MCF 10A (cell line): ENCODE results near the gene TKFC. TPM values are rescaled to one million over a fixed set of nuclear protein-coding genes. Genes with fewer than 3 reads are reported as not detected.

Source experiments
- BruUV-seq: library from RNA; stranded (reverse); fragments of 400-500 nt; replicated peaks from 2 replicates; lab custom pipeline; 2021; lab: Mats Ljungman, UMichigan
- CTCF ChIA-PET: fragments of 300-600 bp; sonication (Branson Sonifier 250); formaldehyde crosslinking; extraction: SDS; loops from one replicate; lab custom pipeline; 2021; ENCODE audit warnings: antibody characterized with exemption, inconsistent platforms; lab: Yijun Ruan, JAX
- POLR2A ChIA-PET: fragments of 300-600, 350-650 bp; sonication (Branson Sonifier 250); formaldehyde crosslinking; extraction: SDS; loops from one replicate; lab custom pipeline; 2020; ENCODE audit warnings: antibody characterized with exemption, inconsistent platforms; lab: Yijun Ruan, JAX
- DNase-seq: peaks from one replicate; pipeline ENCODE4 v3.0.0-alpha.2; 2018; ENCODE audit not compliant: unreplicated experiment
- H3K27ac Mint-ChIP-seq: one replicate; pipeline ENCODE4 v1.8.0; 2022; ENCODE audit warnings: mild to moderate bottlenecking, low read depth, mixed read lengths; ENCODE audit not compliant: unreplicated experiment
- H3K27me3 Mint-ChIP-seq: one replicate; pipeline ENCODE4 v1.8.0; 2022; ENCODE audit warnings: mixed read lengths; ENCODE audit not compliant: insufficient read depth, unreplicated experiment
- H3K36me3 Mint-ChIP-seq: one replicate; pipeline ENCODE4 v1.8.0; 2022; ENCODE audit warnings: mild to moderate bottlenecking, moderate library complexity, mixed read lengths; ENCODE audit not compliant: insufficient read depth, unreplicated experiment
- H3K4me1 Mint-ChIP-seq: one replicate; pipeline ENCODE4 v1.8.0; 2022; ENCODE audit warnings: mixed read lengths; ENCODE audit not compliant: insufficient read depth, unreplicated experiment
- H3K4me3 Mint-ChIP-seq: one replicate; pipeline ENCODE4 v1.8.0; 2022; ENCODE audit warnings: mild to moderate bottlenecking, moderate library complexity, mixed read lengths; ENCODE audit not compliant: unreplicated experiment
- H3K9me3 Mint-ChIP-seq: one replicate; pipeline ENCODE4 v1.8.0; 2022; ENCODE audit warnings: mixed read lengths; ENCODE audit not compliant: unreplicated experiment
- CTCF ChIP-seq: fragments of 200-600 bp; IDR thresholded peaks from one replicate; pipeline ENCODE4 v1.8.0; 2022; ENCODE audit warnings: antibody characterized with exemption, mild to moderate bottlenecking; ENCODE audit not compliant: unreplicated experiment
- intact Hi-C: fragments of 100-400 bp; cut with micrococcal nuclease; formaldehyde crosslinking; loops from 2 replicates; pipeline ENCODE4 v1.14.1; 2022
- total RNA-seq: library from RNA; stranded (reverse); gene quantifications from 2 replicates; pipeline ENCODE4 v1.2.3, GENCODE V29; 2022

TKFC gene
- total RNA-seq, 1 experiment from 2014 or later = 93.7 TPM

- Mint-ChIP-seq H3K27me3 (no peaks in the 10 kb centered on the region), H3K36me3 (peaks cover 53% of the 10 kb centered on the region), H3K27ac (no peak overlapping the region), H3K4me3 (no peak overlapping the region), H3K4me1 (no peaks in the 10 kb centered on the region), H3K9me3 (no peaks in the 10 kb centered on the region)
- intact Hi-C loops = no loop called here
- no peak for TF ChIP-seq CTCF
- CTCF ChIA-PET = interaction anchor here (0.8 to 4.1 kb wide), 4 partner anchors 11 to 38 kb away, joined by 3 to 33 read pairs (median 14); no protein-coding TSS in a partner anchor
- POLR2A ChIA-PET = interaction anchor here (0.8 to 6.7 kb wide), 6 partner anchors 11 to 87 kb away, joined by 3 to 72 read pairs (median 4); partner anchors contain the start of genes CYB561A3 and TMEM138
- DNase-seq = no peak
- no TSS peak for BruUV-seq
Measured at GRCh38 chr11:61347916-61348461, 15.0 kb downstream of the TKFC start.

- ChIA-PET CTCF (interaction anchor here (0.6 to 4.1 kb wide), 5 partner anchors 9 to 51 kb away, joined by 3 to 33 read pairs (median 4); no protein-coding TSS in a partner anchor), POLR2A (interaction anchor here (1.5 to 6.7 kb wide), 3 partner anchors 13 to 43 kb away, joined by 3 to 72 read pairs (median 9); partner anchors contain the start of genes CYB561A3, TMEM138 and TMEM216)
- H3K4me3 Mint-ChIP-seq = no peak overlapping the region
- DNase-seq = peak; percentile 38
- peaks cover 52% of the 10 kb centered on the region for H3K36me3 Mint-ChIP-seq
- no peaks in the 10 kb centered on the region for H3K9me3 Mint-ChIP-seq
- no peaks in the 10 kb centered on the region for H3K4me1 Mint-ChIP-seq
- TF ChIP-seq CTCF = no peak
- H3K27me3 Mint-ChIP-seq = no peaks in the 10 kb centered on the region
- BruUV-seq = no TSS peak
- intact Hi-C loops = no loop called here
- H3K27ac Mint-ChIP-seq = no peak overlapping the region
Measured at GRCh38 chr11:61349189-61349751, 16.2 kb downstream of the TKFC start.

DNA sequence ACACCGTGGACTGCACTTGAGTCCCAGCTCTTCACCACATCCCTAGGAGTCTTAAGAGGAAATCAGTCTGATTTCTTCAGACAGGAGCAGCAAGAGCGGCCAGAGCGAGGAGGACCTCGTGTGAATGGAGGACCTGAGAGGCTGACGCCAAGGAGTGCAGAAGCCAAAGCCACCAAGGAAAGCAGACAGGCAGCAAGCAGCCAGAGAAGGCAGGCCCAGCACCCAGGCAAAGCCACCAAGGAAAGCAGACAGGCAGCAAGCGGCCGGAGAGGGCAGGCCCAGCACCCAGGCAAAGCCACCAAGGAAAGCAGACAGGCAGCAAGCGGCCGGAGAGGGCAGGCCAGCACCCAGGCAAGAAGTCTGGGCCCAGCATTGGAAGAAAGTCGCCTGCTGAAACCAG lies 16.9 kb downstream of the TKFC start:
- no peak for TF ChIP-seq CTCF
- Mint-ChIP-seq H3K9me3 (no peaks in the 10 kb centered on the region), H3K4me1 (no peaks in the 10 kb centered on the region), H3K36me3 (peaks cover 50% of the 10 kb centered on the region), H3K4me3 (no peak overlapping the region), H3K27ac (peak overlapping the region; percentile 57), H3K27me3 (no peaks in the 10 kb centered on the region)
- DNase-seq = no peak
- POLR2A ChIA-PET = interaction anchor here (1.5 to 6.7 kb wide), 2 partner anchors 12 to 42 kb away, joined by 3 to 72 read pairs; partner anchors contain the start of genes CYB561A3, TMEM138 and TMEM216
- intact Hi-C loops = no loop called here
- CTCF ChIA-PET = interaction anchor here (0.6 to 4.1 kb wide), 3 partner anchors 8 to 36 kb away, joined by 4 to 33 read pairs (median 24); no protein-coding TSS in a partner anchor
- no TSS peak for BruUV-seq

- Mint-ChIP-seq H3K27me3 (no peaks in the 10 kb centered on the region), H3K9me3 (no peaks in the 10 kb centered on the region), H3K4me1 (no peaks in the 10 kb centered on the region), H3K27ac (peak overlapping the region; percentile 57), H3K4me3 (no peak overlapping the region), H3K36me3 (peaks cover 54% of the 10 kb centered on the region)
- intact Hi-C loops = no loop called here
- BruUV-seq = no TSS peak
- TF ChIP-seq CTCF = no peak
- no peak for DNase-seq
- ChIA-PET POLR2A (interaction anchor here (6.7 kb wide), 1 partner anchor 12 kb away, joined by 72 read pairs; the partner anchor contains the start of genes CYB561A3 and TMEM138), CTCF (interaction anchor here (0.7 to 4.1 kb wide), 2 partner anchors 36 to 163 kb away, joined by 3 to 33 read pairs; no protein-coding TSS in a partner anchor)
Measured at GRCh38 chr11:61350336-61350735, 17.3 kb downstream of the TKFC start.
